ENCODE results near the gene OTOG.

DNA sequence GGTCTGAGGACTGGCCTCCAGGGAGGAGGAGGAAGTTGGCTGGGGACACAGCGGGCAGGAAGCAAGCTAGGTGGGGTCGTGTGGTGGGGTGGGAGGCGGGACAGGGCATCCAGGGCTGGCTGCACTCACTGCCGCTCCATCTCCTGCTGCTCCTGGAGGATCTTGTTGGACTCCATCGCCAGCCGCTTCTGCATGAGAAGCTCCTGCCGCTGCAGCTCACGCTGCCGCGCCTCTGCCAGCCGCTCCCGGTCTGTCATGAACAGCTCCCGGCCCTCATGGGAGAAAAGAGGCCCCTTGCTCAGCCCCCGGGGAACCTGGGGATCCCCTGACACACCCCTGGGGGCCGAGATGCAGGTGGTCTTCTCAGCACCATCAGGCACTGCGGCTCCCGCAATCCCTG is 24.4 kb upstream of the OTOG start:
- TF ChIP-seq, protein P1, sequence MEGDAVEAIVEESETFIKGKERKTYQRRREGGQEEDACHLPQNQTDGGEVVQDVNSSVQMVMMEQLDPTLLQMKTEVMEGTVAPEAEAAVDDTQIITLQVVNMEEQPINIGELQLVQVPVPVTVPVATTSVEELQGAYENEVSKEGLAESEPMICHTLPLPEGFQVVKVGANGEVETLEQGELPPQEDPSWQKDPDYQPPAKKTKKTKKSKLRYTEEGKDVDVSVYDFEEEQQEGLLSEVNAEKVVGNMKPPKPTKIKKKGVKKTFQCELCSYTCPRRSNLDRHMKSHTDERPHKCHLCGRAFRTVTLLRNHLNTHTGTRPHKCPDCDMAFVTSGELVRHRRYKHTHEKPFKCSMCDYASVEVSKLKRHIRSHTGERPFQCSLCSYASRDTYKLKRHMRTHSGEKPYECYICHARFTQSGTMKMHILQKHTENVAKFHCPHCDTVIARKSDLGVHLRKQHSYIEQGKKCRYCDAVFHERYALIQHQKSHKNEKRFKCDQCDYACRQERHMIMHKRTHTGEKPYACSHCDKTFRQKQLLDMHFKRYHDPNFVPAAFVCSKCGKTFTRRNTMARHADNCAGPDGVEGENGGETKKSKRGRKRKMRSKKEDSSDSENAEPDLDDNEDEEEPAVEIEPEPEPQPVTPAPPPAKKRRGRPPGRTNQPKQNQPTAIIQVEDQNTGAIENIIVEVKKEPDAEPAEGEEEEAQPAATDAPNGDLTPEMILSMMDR (IDR thresholded peaks at IDR 0.05) = no peak
- TF ChIP-seq POLR2A (IDR thresholded peaks at IDR 0.05) (no peak), POLR2AphosphoS5 (IDR thresholded peaks at IDR 0.05; ENCODE audit: insufficient read depth in 1 of 2, low read depth in 1 of 2) (no peak)

Measured in vagina (tissue), 2 donors.